Measurements from ENCODE around the gene LRRC4C. TPM values are rescaled to one million over a fixed set of nuclear protein-coding genes. Genes with fewer than 3 reads are reported as not detected.

LRRC4C gene
- total RNA-seq, 4 donors from 2014 or later: 1.5 to 2.8 (median 1.7) TPM

- ATAC-seq: no peak
- WGBS, 2 donors (ENCODE audit: low coverage in 1 of 2): 33 to 40% methylated on average over 1 of the region's 1 CpG
- Histone ChIP-seq H3K27me3 (no peaks in the 10 kb centered on the region), H3K9me3 (no peaks in the 10 kb centered on the region), H3K4me3 (no peak overlapping the region), H3K4me1 (no peaks in the 10 kb centered on the region), H3K36me3 (no peaks in the 10 kb centered on the region), H3K27ac (no peak overlapping the region)
- no peak for TF ChIP-seq POLR2A (IDR thresholded peaks at IDR 0.05)
Measured at GRCh38 chr11:41494716-41495115, 35.3 kb upstream of the LRRC4C start.

GRCh38 chr11:41486424-41486823, 27.0 kb upstream of the LRRC4C start:
- H3K4me3 ChIP-seq: no peak overlapping the region
- 39 to 55% methylated on average over 2 of the region's 2 CpGs for WGBS, 2 donors (ENCODE audit: low coverage in 1 of 2)
- no peaks in the 10 kb centered on the region for H3K27me3 ChIP-seq
- no peak overlapping the region for H3K27ac ChIP-seq
- no peak for ATAC-seq
- no peak for TF ChIP-seq POLR2AphosphoS5 (IDR thresholded peaks at IDR 0.05)
- no peak for TF ChIP-seq POLR2A (IDR thresholded peaks at IDR 0.05)
- no peak for TF ChIP-seq CTCF (IDR thresholded peaks at IDR 0.05)
- TF ChIP-seq EP300 (IDR thresholded peaks at IDR 0.05): no peak
- no peaks in the 10 kb centered on the region for H3K4me1 ChIP-seq
- no peaks in the 10 kb centered on the region for H3K36me3 ChIP-seq
- H3K9me3 ChIP-seq: no peaks in the 10 kb centered on the region

GRCh38 chr11:41483956-41484355, 24.5 kb upstream of the LRRC4C start:
- 29 to 36% methylated on average over 3 of the region's 3 CpGs for WGBS, 2 donors (ENCODE audit: low coverage in 1 of 2)
- TF ChIP-seq EP300 (IDR thresholded peaks at IDR 0.05) (no peak), POLR2AphosphoS5 (IDR thresholded peaks at IDR 0.05) (no peak), POLR2A (IDR thresholded peaks at IDR 0.05) (no peak), CTCF (IDR thresholded peaks at IDR 0.05) (no peak)
- no peaks in the 10 kb centered on the region for H3K27me3 ChIP-seq
- no peaks in the 10 kb centered on the region for H3K4me1 ChIP-seq
- H3K36me3 ChIP-seq: no peaks in the 10 kb centered on the region
- no peak for ATAC-seq
- no peak overlapping the region for H3K4me3 ChIP-seq
- no peak overlapping the region for H3K27ac ChIP-seq
- H3K9me3 ChIP-seq: peaks cover 0 to 8% (median 0%) of the 10 kb centered on the region in 3 donors

- ATAC-seq: no peak
- no peaks in the 10 kb centered on the region for H3K4me1 ChIP-seq
- no peaks in the 10 kb centered on the region for H3K36me3 ChIP-seq
- peaks cover 0 to 11% (median 0%) of the 10 kb centered on the region in 3 donors for H3K9me3 ChIP-seq
- no peak for TF ChIP-seq POLR2AphosphoS5 (IDR thresholded peaks at IDR 0.05)
- no peak for TF ChIP-seq EP300 (IDR thresholded peaks at IDR 0.05)
- TF ChIP-seq CTCF (IDR thresholded peaks at IDR 0.05): no peak
- no peak for TF ChIP-seq POLR2A (IDR thresholded peaks at IDR 0.05)
- H3K27me3 ChIP-seq: no peaks in the 10 kb centered on the region
- WGBS, 2 donors (ENCODE audit: low coverage in 1 of 2): 54 to 57% methylated on average over 1 of the region's 1 CpG
- no peak overlapping the region for H3K27ac ChIP-seq
- H3K4me3 ChIP-seq: no peak overlapping the region
Measured at GRCh38 chr11:41479179-41479578, 19.7 kb upstream of the LRRC4C start.

GRCh38 chr11:41461057-41461681, 1.7 kb upstream of the LRRC4C start:
- Histone ChIP-seq H3K4me1 (no peaks in the 10 kb centered on the region), H3K36me3 (no peaks in the 10 kb centered on the region), H3K4me3 (no peak overlapping the region), H3K9me3 (peaks cover 0 to 10% (median 0%) of the 10 kb centered on the region in 3 donors), H3K27ac (no peak overlapping the region), H3K27me3 (peaks cover 36% of the 10 kb centered on the region)
- no peak for ATAC-seq
- TF ChIP-seq POLR2A (IDR thresholded peaks at IDR 0.05) (no peak), CTCF (IDR thresholded peaks at IDR 0.05) (peak; percentile 11 to 66 (median 52))
- WGBS, 2 donors (ENCODE audit: low coverage in 1 of 2): 3 to 17% methylated on average over 1 of the region's 1 CpG

Data from gastroesophageal sphincter (tissue), 4 donors.